SK-N-SH treated with all-trans-retinoic acid at 6 μM for 48 hours (cell line): ENCODE results near the gene TFF3.

Experiments used
- ATAC-seq: fragments of 200-7000 bp; cut with Tn5 transposase; 3 replicates; pipeline ENCODE4 v1.9.1; 2020; ENCODE audit warnings: mild to moderate bottlenecking, moderate library complexity
- ARNTL ChIP-seq: fragments of 450-650 bp; formaldehyde crosslinking; IDR thresholded peaks from 2 replicates; pipeline ENCODE4 v1.5.0; 2020; ENCODE audit warnings: low read depth, mild to moderate bottlenecking, moderate library complexity, borderline replicate concordance
- CSDC2 ChIP-seq: fragments of 250-450 bp; sonication (Bioruptor Pico); IDR thresholded peaks from 2 replicates; pipeline ENCODE4 v1.5.0; 2020; ENCODE audit warnings: mild to moderate bottlenecking, moderate library complexity
- ESRRG ChIP-seq: fragments of 250-450 bp; sonication (Bioruptor Pico); IDR thresholded peaks from 2 replicates; pipeline ENCODE4 v1.6.1; 2021; ENCODE audit warnings: mild to moderate bottlenecking
- GLIS3 ChIP-seq: fragments of 250-450 bp; sonication (Bioruptor Pico); IDR thresholded peaks from 2 replicates; pipeline ENCODE4 v1.5.0; 2020; ENCODE audit warnings: mild to moderate bottlenecking, moderate library complexity
- ISL1 ChIP-seq: fragments of 250-450 bp; sonication (Bioruptor Pico); IDR thresholded peaks from 2 replicates; pipeline ENCODE4 v2.1.2; 2022; ENCODE audit warnings: mild to moderate bottlenecking, moderate library complexity
- OSR1 ChIP-seq: fragments of 250-450 bp; sonication (Bioruptor Pico); IDR thresholded peaks from 2 replicates; pipeline ENCODE4 v1.8.0; 2022; ENCODE audit warnings: moderate library complexity, mild to moderate bottlenecking, inconsistent platforms
- PPARA ChIP-seq: fragments of 250-450 bp; sonication (Bioruptor Pico); IDR thresholded peaks from 2 replicates; pipeline ENCODE4 v1.5.0; 2020; ENCODE audit warnings: mild to moderate bottlenecking, borderline replicate concordance
- SNAI2 ChIP-seq: fragments of 250-450 bp; sonication (Bioruptor Pico); IDR thresholded peaks from 2 replicates; pipeline ENCODE4 v1.5.0; 2020; ENCODE audit warnings: mild to moderate bottlenecking, moderate library complexity
- TCF4 ChIP-seq: fragments of 250-450 bp; sonication (Bioruptor Pico); IDR thresholded peaks from 2 replicates; pipeline ENCODE4 v1.8.0; 2021; ENCODE audit warnings: mild to moderate bottlenecking, moderate library complexity, borderline replicate concordance
- TOX ChIP-seq: fragments of 250-450 bp; sonication (Bioruptor Pico); IDR thresholded peaks from 2 replicates; pipeline ENCODE4 v1.8.0; 2021; ENCODE audit warnings: mild to moderate bottlenecking, moderate library complexity, borderline replicate concordance
- ZC3H10 ChIP-seq: fragments of 250-450 bp; sonication (Bioruptor Pico); IDR thresholded peaks from 2 replicates; pipeline ENCODE4 v1.5.1; 2021; ENCODE audit warnings: mild to moderate bottlenecking, moderate library complexity
- ZFP3 ChIP-seq: fragments of 250-450 bp; sonication (Bioruptor Pico); IDR thresholded peaks from 2 replicates; pipeline ENCODE4 v1.5.0; 2020; ENCODE audit warnings: mild to moderate bottlenecking, moderate library complexity
- ZFP30 ChIP-seq: fragments of 450-650 bp; formaldehyde crosslinking; IDR thresholded peaks from 2 replicates; pipeline ENCODE4 v1.5.0; 2022; ENCODE audit warnings: mild to moderate bottlenecking, moderate library complexity
- ZNF565 ChIP-seq: fragments of 450-650 bp; formaldehyde crosslinking; conservative IDR thresholded peaks from 2 replicates; pipeline ENCODE4 v1.5.0; 2020; ENCODE audit warnings: low read depth, mild to moderate bottlenecking, moderate library complexity
- ZNF70 ChIP-seq: fragments of 450-650 bp; formaldehyde crosslinking; IDR thresholded peaks from 2 replicates; pipeline ENCODE4 v1.5.0; 2020; ENCODE audit warnings: mild to moderate bottlenecking, moderate library complexity
- ZNF8 ChIP-seq: fragments of 450-650 bp; formaldehyde crosslinking; IDR thresholded peaks from 2 replicates; pipeline ENCODE4 v1.5.0; 2020; ENCODE audit warnings: mild to moderate bottlenecking, moderate library complexity
- TF ChIP-seq, protein P1 (sequence below): fragments of 250-450 bp; sonication (Bioruptor Pico); IDR thresholded peaks from 2 replicates; pipeline ENCODE4 v1.5.1; 2020; ENCODE audit warnings: low read depth, mild to moderate bottlenecking, moderate library complexity
- TF ChIP-seq, protein P2 (sequence below): fragments of 250-450 bp; sonication (Bioruptor Pico); IDR thresholded peaks from 2 replicates; pipeline ENCODE4 v1.5.0; 2020; ENCODE audit warnings: mild to moderate bottlenecking, moderate library complexity
- TF ChIP-seq, protein P3 (sequence below): fragments of 250-450 bp; sonication (Bioruptor Pico); IDR thresholded peaks from 2 replicates; pipeline ENCODE4 v1.5.1; 2021; ENCODE audit warnings: mild to moderate bottlenecking, moderate library complexity
- TF ChIP-seq, protein P4 (sequence below): fragments of 250-450 bp; sonication (Bioruptor Pico); IDR thresholded peaks from 2 replicates; pipeline ENCODE4 v1.8.0; 2021; ENCODE audit warnings: low read depth, mild to moderate bottlenecking, moderate library complexity, borderline replicate concordance

The TFF3 gene

DNA sequence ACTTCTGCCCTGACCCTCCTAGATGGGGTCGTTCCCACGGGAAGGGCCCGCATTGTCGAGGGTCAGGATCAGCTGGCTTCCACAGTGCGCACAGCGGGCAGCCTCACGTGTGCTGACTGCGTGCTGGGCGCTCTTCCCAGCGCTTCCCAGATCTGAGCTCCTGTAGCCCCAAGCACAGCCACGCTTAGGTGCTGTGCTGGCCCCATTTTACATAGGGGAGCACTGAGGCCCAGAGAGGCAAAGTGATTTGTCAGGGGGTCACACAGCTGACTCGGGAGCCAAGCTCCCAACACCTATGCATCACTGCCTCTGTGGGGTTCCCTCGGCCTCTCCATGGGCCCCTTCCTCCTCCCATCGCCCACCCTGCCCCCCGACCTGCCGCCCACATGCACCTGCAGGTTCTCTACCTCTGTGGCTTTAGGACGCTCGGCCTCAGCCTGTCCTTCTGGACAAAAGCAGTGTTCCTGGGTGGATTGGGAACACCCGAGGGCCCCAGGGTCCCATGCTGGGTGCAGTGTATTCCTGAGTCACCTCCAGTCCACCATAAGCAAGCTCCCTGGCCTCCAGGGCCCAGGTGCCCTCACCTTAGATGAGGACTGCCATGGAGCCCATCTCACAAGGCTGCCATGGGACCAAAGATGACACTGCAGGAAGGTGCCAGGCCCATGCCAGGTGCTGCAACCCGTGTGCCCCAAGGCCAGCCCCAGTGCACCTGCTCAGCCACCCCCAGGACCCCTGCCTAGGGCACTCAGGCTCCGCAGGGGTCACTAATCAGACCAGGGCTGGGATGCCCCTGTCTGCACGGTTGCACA, 23.3 kb downstream of the TFF3 start:
- ATAC-seq, result no peak
- TF ChIP-seq, protein P1, sequence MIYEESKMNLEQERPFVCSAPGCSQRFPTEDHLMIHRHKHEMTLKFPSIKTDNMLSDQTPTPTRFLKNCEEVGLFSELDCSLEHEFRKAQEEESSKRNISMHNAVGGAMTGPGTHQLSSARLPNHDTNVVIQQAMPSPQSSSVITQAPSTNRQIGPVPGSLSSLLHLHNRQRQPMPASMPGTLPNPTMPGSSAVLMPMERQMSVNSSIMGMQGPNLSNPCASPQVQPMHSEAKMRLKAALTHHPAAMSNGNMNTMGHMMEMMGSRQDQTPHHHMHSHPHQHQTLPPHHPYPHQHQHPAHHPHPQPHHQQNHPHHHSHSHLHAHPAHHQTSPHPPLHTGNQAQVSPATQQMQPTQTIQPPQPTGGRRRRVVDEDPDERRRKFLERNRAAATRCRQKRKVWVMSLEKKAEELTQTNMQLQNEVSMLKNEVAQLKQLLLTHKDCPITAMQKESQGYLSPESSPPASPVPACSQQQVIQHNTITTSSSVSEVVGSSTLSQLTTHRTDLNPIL, result no peak
- TF ChIP-seq ZNF70 (CRISPR knock-in tag), result no peak
- TF ChIP-seq ZFP3, result no peak
- TF ChIP-seq PPARA, result no peak
- TF ChIP-seq ISL1 (CRISPR knock-in tag), result no peak
- no peak for TF ChIP-seq ZNF565
- TF ChIP-seq ZC3H10, result no peak
- TF ChIP-seq, protein P2, sequence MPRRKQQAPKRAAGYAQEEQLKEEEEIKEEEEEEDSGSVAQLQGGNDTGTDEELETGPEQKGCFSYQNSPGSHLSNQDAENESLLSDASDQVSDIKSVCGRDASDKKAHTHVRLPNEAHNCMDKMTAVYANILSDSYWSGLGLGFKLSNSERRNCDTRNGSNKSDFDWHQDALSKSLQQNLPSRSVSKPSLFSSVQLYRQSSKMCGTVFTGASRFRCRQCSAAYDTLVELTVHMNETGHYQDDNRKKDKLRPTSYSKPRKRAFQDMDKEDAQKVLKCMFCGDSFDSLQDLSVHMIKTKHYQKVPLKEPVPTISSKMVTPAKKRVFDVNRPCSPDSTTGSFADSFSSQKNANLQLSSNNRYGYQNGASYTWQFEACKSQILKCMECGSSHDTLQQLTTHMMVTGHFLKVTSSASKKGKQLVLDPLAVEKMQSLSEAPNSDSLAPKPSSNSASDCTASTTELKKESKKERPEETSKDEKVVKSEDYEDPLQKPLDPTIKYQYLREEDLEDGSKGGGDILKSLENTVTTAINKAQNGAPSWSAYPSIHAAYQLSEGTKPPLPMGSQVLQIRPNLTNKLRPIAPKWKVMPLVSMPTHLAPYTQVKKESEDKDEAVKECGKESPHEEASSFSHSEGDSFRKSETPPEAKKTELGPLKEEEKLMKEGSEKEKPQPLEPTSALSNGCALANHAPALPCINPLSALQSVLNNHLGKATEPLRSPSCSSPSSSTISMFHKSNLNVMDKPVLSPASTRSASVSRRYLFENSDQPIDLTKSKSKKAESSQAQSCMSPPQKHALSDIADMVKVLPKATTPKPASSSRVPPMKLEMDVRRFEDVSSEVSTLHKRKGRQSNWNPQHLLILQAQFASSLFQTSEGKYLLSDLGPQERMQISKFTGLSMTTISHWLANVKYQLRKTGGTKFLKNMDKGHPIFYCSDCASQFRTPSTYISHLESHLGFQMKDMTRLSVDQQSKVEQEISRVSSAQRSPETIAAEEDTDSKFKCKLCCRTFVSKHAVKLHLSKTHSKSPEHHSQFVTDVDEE, result no peak
- no peak for TF ChIP-seq CSDC2 (CRISPR knock-in tag)
- TF ChIP-seq, protein P3, sequence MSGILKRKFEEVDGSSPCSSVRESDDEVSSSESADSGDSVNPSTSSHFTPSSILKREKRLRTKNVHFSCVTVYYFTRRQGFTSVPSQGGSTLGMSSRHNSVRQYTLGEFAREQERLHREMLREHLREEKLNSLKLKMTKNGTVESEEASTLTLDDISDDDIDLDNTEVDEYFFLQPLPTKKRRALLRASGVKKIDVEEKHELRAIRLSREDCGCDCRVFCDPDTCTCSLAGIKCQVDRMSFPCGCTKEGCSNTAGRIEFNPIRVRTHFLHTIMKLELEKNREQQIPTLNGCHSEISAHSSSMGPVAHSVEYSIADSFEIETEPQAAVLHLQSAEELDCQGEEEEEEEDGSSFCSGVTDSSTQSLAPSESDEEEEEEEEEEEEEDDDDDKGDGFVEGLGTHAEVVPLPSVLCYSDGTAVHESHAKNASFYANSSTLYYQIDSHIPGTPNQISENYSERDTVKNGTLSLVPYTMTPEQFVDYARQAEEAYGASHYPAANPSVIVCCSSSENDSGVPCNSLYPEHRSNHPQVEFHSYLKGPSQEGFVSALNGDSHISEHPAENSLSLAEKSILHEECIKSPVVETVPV (CRISPR knock-in tag), result no peak
- TF ChIP-seq, protein P4, sequence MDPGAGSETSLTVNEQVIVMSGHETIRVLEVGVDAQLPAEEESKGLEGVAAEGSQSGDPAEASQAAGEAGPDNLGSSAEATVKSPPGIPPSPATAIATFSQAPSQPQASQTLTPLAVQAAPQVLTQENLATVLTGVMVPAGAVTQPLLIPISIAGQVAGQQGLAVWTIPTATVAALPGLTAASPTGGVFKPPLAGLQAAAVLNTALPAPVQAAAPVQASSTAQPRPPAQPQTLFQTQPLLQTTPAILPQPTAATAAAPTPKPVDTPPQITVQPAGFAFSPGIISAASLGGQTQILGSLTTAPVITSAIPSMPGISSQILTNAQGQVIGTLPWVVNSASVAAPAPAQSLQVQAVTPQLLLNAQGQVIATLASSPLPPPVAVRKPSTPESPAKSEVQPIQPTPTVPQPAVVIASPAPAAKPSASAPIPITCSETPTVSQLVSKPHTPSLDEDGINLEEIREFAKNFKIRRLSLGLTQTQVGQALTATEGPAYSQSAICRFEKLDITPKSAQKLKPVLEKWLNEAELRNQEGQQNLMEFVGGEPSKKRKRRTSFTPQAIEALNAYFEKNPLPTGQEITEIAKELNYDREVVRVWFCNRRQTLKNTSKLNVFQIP (CRISPR knock-in tag), result no peak
- TF ChIP-seq TOX, result no peak
- no peak for TF ChIP-seq ZFP30 (CRISPR knock-in tag)
- TF ChIP-seq SNAI2 (CRISPR knock-in tag), result no peak
- TF ChIP-seq OSR1 (CRISPR knock-in tag), result no peak
- TF ChIP-seq GLIS3 (CRISPR knock-in tag), result no peak
- TF ChIP-seq ZNF8 (CRISPR knock-in tag), result no peak
- no peak for TF ChIP-seq ESRRG
- TF ChIP-seq TCF4 (CRISPR knock-in tag), result no peak

DNA sequence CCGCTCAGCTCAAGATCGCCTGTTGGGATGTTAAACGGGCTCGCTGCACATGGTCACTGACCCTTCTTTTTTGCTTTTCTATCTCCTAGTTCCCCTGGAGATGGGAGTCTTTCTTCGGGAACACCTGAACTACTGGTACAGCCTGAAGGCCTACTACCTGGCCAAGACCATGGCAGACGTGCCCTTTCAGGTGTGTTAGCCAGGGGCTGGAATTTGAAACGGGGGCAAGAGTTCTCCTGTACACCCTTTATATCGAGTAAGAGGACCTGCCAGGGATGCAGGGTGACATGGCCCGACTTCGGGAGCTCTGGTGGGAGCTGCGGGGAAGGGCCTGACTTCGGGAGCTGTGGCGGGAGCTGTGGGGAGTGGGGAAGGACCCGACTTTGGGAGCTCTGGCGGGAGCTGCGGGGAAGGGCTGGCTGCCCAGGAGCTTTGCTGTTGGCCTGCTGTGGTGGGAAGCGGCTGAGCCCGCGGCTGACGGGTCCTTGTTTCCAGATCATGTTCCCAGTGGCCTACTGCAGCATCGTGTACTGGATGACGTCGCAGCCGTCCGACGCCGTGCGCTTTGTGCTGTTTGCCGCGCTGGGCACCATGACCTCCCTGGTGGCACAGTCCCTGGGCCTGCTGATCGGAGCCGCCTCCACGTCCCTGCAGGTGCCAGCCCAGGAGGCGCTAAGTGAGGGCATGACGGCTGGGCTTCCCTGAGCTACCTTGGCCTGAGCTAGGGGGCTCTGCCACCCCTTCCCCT, 24.0 kb downstream of the TFF3 start:
- ATAC-seq, result no peak
- no peak for TF ChIP-seq PPARA
- no peak for TF ChIP-seq ZNF70 (CRISPR knock-in tag)
- no peak for TF ChIP-seq GLIS3 (CRISPR knock-in tag)

DNA sequence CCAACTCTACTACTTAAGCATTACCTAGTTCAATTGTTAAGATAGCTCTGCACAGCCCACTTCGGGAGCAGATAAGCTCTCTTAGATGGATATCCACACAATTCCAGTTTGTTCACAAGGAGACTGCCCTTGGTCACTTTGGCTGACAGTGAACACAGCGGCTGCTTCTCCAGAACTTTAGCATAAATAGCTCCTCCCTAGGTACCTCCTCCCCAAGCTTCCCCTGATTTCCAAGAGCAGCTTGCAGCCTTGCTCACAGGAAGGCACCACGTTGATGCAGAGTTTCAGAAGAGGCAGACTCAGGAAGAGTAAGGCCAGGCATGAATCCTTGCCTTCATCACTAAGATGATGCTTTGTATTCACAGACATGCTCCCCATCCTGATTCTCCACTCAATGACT, 24.7 kb downstream of the TFF3 start:
- TF ChIP-seq ISL1 (CRISPR knock-in tag) (no peak), GLIS3 (CRISPR knock-in tag) (no peak), ZNF565 (no peak), ARNTL (CRISPR knock-in tag) (no peak)
- TF ChIP-seq, protein P4 (CRISPR knock-in tag), result no peak
- no peak for ATAC-seq
